Left ventricle myocardium inferior (tissue), 1 donor: Measurements from ENCODE around the gene ST6GALNAC3. TPM values are rescaled to one million over a fixed set of nuclear protein-coding genes. Genes with fewer than 3 reads are reported as not detected.
"Not testable (repeated sequence)": the region's sequence is repeated elsewhere in the genome, so short reads cannot be mapped to it uniquely, and the experiment has no call there.

Experiments
- DNase-seq: peaks from one replicate; pipeline ENCODE4 v3.0.0-alpha.2; 2020
- H3K27ac ChIP-seq: fragments of 200-600 bp; replicated peaks from 2 replicates; pipeline ENCODE4 v1.8.0; 2021
- H3K27me3 ChIP-seq: fragments of 200-600 bp; 2 replicates; pipeline ENCODE4 v1.8.0; 2021; ENCODE audit warnings: low read depth
- H3K36me3 ChIP-seq: fragments of 200-600 bp; 2 replicates; pipeline ENCODE4 v1.8.0; 2021
- H3K4me1 ChIP-seq: fragments of 200-600 bp; 2 replicates; pipeline ENCODE4 v1.8.0; 2021
- H3K4me3 ChIP-seq: fragments of 200-600 bp; 2 replicates; pipeline ENCODE4 v1.8.0; 2021; ENCODE audit warnings: mild to moderate bottlenecking, moderate library complexity
- H3K9me3 ChIP-seq: fragments of 200-600 bp; replicated peaks from 2 replicates; pipeline ENCODE4 v1.8.0; 2021
- intact Hi-C: fragments of 100-400 bp; cut with micrococcal nuclease; formaldehyde crosslinking; loops from one replicate; pipeline ENCODE4 v1.11.0; 2022
- total RNA-seq: library from RNA; stranded (reverse); fragmentation: NEBNext Ultra II Directional; extraction: Animal tissue kit (Norgen Biotek cat#: 25700); gene quantifications from one replicate; pipeline ENCODE4 v1.2.1, GENCODE V29; 2021
- TF ChIP-seq, protein P1 (sequence below): fragments of 200-600 bp; IDR thresholded peaks from 2 replicates; pipeline ENCODE4 v1.8.0; 2021; ENCODE audit warnings: antibody characterized with exemption, mild to moderate bottlenecking, borderline replicate concordance
- donor health status: DM: no; HTN: yes; CAD: no; lungs with severe emphysema.

Gene ST6GALNAC3
- total RNA-seq, 1 donor from 2014 or later = 4.5 TPM

DNA sequence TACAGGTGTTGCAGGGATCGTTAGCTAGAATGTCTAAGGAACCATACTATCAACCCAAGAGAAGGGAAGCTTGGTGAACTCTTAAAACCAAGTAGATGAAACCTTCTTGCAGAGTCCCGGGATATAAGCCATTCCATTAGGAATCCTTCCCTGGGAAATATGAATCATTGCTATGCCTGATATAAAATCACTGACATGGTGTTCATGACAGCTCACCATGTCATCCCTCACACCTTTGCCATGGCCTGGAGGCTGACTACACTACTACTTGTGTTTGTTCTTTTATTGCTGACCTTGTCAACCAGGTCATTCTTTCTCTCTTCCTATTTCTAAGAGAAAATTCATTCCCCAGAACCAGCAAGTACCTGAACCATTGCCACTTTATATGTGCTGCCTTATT lies 12.1 kb downstream of the ST6GALNAC3 start:
- no peak for DNase-seq

DNA sequence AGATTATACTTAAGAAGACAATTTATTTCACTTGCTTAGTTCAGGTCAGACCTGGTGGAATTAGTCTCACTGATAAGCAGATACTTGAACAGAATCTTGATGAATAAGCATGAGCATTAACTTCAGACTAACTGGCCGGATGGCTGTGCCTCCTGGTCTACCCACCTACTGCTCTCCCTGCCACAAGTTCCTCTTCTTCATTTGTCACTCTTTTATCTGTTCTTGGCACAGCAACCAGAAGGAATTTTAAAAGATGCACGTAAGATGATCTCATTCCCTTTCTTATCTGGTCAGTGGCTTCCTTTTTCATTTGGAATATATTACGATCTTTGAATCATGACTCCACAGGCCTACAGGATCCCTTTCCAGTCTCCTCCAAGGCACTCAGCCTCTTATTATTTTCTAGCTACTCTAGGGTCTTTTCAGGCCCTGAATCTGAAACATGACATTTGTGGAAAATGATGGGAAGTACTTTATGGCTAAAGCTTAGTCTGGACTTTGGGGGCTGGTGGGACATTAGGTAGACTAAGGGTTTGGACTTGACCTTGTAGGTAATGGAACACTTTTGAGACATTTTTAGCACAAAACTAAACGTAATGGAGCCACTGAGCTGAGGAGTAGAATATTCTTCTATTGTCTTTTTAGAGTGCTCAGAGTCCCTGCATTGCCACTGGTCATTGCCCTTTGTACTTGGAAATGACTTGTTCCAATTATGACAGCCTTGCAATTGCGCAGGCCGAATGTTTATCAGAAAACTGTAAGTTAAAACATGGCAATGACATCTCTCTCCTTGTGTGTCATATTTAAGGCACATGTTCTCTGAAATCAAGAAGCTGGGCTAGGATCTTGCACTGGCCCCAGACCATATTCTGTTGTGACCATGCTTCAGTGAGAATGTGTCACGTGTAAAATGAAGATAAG lies 16.0 kb downstream of the ST6GALNAC3 start:
- intact Hi-C loops = no loop called here

More for the DNA sequence above, 12.1 kb downstream of the ST6GALNAC3 start:
- Histone ChIP-seq H3K27ac (no peak overlapping the region), H3K9me3 (no peaks in the 10 kb centered on the region), H3K36me3 (no peaks in the 10 kb centered on the region), H3K4me1 (peaks cover 8% of the 10 kb centered on the region), H3K4me3 (no peak overlapping the region), H3K27me3 (no peaks in the 10 kb centered on the region)
- intact Hi-C loops = no loop called here
- TF ChIP-seq, protein P1, sequence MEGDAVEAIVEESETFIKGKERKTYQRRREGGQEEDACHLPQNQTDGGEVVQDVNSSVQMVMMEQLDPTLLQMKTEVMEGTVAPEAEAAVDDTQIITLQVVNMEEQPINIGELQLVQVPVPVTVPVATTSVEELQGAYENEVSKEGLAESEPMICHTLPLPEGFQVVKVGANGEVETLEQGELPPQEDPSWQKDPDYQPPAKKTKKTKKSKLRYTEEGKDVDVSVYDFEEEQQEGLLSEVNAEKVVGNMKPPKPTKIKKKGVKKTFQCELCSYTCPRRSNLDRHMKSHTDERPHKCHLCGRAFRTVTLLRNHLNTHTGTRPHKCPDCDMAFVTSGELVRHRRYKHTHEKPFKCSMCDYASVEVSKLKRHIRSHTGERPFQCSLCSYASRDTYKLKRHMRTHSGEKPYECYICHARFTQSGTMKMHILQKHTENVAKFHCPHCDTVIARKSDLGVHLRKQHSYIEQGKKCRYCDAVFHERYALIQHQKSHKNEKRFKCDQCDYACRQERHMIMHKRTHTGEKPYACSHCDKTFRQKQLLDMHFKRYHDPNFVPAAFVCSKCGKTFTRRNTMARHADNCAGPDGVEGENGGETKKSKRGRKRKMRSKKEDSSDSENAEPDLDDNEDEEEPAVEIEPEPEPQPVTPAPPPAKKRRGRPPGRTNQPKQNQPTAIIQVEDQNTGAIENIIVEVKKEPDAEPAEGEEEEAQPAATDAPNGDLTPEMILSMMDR = no peak

DNA sequence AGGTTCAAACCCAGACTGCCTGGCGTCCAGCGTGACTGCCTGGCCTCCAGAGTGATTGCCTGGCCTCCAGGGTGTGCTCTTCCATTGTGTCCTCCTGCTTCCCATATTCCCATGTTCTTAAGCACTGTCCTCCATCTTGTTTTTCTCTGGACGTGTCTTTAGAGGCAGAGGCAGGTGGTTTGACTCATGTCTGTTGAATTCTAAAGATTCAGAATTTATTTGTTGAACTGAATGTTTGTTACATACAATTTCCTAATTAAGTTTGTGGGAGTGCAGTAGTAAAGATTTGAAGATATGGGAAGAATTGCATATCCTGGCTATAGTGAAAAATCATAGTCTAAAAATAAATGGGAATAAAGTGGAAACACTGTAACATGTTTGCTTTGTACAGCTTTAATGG lies 18.3 kb downstream of the ST6GALNAC3 start:
- no peak overlapping the region for H3K27ac ChIP-seq
- intact Hi-C loops = no loop called here
- H3K4me3 ChIP-seq = no peak overlapping the region
- TF ChIP-seq, protein P1 = no peak
- H3K9me3 ChIP-seq = no peaks in the 10 kb centered on the region
- peaks cover 11% of the 10 kb centered on the region for H3K4me1 ChIP-seq
- no peaks in the 10 kb centered on the region for H3K36me3 ChIP-seq
- no peaks in the 10 kb centered on the region for H3K27me3 ChIP-seq
- no peak for DNase-seq

More for the DNA sequence above, 16.0 kb downstream of the ST6GALNAC3 start:
- Histone ChIP-seq H3K4me3 (no peak overlapping the region), H3K9me3 (no peaks in the 10 kb centered on the region), H3K27me3 (no peaks in the 10 kb centered on the region), H3K36me3 (no peaks in the 10 kb centered on the region), H3K4me1 (peaks cover 5% of the 10 kb centered on the region), H3K27ac (no peak overlapping the region)
- TF ChIP-seq, protein P1 = no peak
- DNase-seq = no peak

DNA sequence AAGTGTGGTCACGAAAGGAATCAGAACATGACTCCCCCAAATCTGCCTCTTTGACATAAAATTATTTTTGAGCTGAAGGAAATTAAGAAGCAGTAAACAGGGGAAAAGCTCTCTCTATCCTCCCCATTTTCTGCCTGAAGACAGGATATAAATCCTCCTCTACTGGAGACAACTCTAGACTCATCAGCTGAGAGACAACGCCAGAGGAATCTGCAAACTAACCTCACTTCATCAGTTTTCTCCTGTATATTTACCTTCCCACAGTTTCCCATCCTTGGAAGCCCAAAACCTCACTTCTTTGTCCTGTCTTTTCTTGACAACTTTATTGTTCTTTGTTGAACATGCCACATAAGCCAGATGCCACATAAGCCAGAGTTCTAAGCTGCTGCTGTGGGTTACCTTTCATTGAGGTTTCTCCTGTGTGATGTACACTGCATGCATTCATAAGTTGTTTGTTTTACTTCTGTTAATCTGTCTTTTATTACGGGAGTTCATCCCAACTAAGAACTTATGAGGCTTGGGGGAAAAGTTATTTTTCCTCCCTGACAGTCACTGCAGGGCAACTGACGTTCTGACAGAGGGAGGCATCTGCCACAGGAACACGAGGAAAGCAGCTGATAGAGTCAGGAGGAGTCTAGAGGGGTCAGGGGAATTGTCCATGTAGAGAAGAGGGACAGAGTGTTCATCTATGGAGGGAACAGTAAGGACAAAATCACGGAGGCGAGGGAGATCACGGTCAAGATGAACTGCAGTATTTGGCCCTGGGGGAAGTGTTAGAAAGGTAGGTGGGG lies 19.2 kb downstream of the ST6GALNAC3 start:
- intact Hi-C loops = no loop called here
- TF ChIP-seq, protein P1 = no peak

DNA sequence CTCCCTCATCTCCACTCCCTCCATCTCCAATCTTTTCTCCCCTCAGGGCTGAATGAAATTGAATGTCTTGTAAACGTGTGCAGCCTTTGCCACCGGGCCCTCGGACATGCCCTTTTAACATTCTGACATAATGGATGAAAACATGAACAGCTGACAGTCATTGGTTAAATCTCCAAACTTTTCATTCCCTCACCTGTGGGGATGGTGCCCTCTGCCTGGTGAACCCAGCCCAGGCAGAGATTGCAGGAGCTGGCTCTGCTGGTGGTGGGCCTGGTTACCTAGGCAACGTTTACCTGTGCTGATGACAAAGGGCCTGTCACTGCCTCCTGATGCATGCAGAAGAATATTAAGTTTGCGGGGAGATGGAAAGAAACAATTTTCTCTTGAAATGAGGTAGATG lies 21.3 kb downstream of the ST6GALNAC3 start:
- no peak for DNase-seq
- Histone ChIP-seq H3K9me3 (no peaks in the 10 kb centered on the region), H3K27me3 (no peaks in the 10 kb centered on the region), H3K36me3 (no peaks in the 10 kb centered on the region), H3K27ac (no peak overlapping the region), H3K4me1 (peaks cover 11% of the 10 kb centered on the region), H3K4me3 (no peak overlapping the region)
- intact Hi-C loops = no loop called here
- TF ChIP-seq, protein P1 = no peak

More for the DNA sequence above, 19.2 kb downstream of the ST6GALNAC3 start:
- Histone ChIP-seq H3K27me3 (no peaks in the 10 kb centered on the region), H3K4me1 (peaks cover 11% of the 10 kb centered on the region), H3K4me3 (no peak overlapping the region), H3K9me3 (no peaks in the 10 kb centered on the region), H3K36me3 (no peaks in the 10 kb centered on the region), H3K27ac (no peak overlapping the region)
- DNase-seq = no peak

DNA sequence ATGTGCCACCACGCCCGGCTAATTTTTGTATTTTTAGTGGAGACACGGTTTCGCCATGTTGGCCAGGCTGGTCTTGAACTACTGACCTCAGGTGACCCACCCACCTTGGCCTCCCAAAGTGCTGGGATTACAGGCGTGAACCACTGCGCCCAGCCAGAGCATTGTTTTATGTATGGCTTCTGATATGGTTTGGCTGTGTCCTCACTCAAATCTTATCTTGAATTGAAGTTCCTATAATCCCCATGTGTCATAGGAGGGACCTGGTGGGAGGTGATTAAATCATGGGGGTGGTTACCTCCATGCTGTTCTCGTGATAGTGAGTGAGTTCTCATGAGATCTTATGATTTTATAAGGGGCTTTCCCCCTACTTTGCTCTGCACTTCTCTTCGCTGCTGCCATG lies 22.5 kb downstream of the ST6GALNAC3 start:
- H3K36me3 ChIP-seq, DNase-seq, H3K9me3 ChIP-seq, H3K27me3 ChIP-seq, H3K27ac ChIP-seq, H3K4me3 ChIP-seq, intact Hi-C loops: not testable (repeated sequence)
- H3K4me1 ChIP-seq = peaks cover 11% of the 10 kb centered on the region
